Endothelial cell of umbilical vein (primary cell): ENCODE measurements around the gene SNORC. TPM values are rescaled to one million over a fixed set of nuclear protein-coding genes. Genes with fewer than 3 reads are reported as not detected.

Experiments
- BruUV-seq: library from RNA; stranded (reverse); fragments of 400-500 nt; replicated peaks from 2 replicates; lab custom pipeline; 2021; lab: Mats Ljungman, UMichigan
- CTCF ChIA-PET: fragments of 300-600, 350-600 bp; sonication (Branson Sonifier 250); formaldehyde crosslinking; loops from one replicate; lab custom pipeline; 2021; ENCODE audit warnings: antibody characterized with exemption, inconsistent platforms; lab: Charles Lee
- POLR2A ChIA-PET: fragments of 300-600, 350-600 bp; sonication (Branson Sonifier 250); formaldehyde crosslinking; loops from one replicate; lab custom pipeline; 2021; ENCODE audit warnings: antibody characterized with exemption, inconsistent platforms; lab: Charles Lee
- DNase-seq: peaks from one replicate; pipeline ENCODE4 v3.0.0-alpha.2; 2011; ENCODE audit warnings: low read depth, low spot score
- FAIRE-seq: peaks from 2 replicates; lab custom pipeline; 2011; peaks lifted over from hg19 to GRCh38; lab: Jason Lieb, UNC
- H2AFZ ChIP-seq: 2 replicates; pipeline ENCODE4 v1.6.0; 2012; ENCODE audit warnings: low read depth, low read length, control low read depth, inconsistent platforms
- H3K27ac ChIP-seq: 2 replicates; pipeline ENCODE4 v1.5.1; 2011; ENCODE audit warnings: low read depth, mild to moderate bottlenecking, control low read depth, low read length, moderate library complexity; ENCODE audit not compliant: insufficient read depth
- H3K27me3 ChIP-seq, 2 experiments: 2 replicates each; pipeline versions ENCODE4 v1.6.0 to v1.6.1; 2011; ENCODE audit warnings: low read length in 2 of 2, mixed read lengths in 1 of 2; ENCODE audit not compliant: control insufficient read depth in 2 of 2, insufficient read depth in 2 of 2
- H3K36me3 ChIP-seq, 2 experiments: 2 replicates in 1 of 2; 3 replicates in 1 of 2; pipeline ENCODE4 v1.5.1; 2011; ENCODE audit warnings: low read length in 2 of 2, mild to moderate bottlenecking in 1 of 2, moderate library complexity in 1 of 2; ENCODE audit not compliant: control insufficient read depth in 2 of 2, insufficient read depth in 2 of 2; ENCODE audit errors: extremely low read depth in 1 of 2
- H3K4me1 ChIP-seq: 3 replicates; pipeline ENCODE4 v1.5.1; 2011; ENCODE audit warnings: mild to moderate bottlenecking, low read length; ENCODE audit not compliant: control insufficient read depth, insufficient read depth; ENCODE audit errors: extremely low read depth
- H3K4me2 ChIP-seq: 2 replicates; pipeline ENCODE4 v1.6.1; 2011; ENCODE audit warnings: low read length, control low read depth, mixed read lengths; ENCODE audit not compliant: insufficient read depth
- H3K4me3 ChIP-seq, 3 experiments: fragments of 200-600 bp in 1 of 3; sonication (generic), shearing (Covaris generic) in 1 of 3; replicated peaks in 1 of 3; 2 replicates each; pipeline ENCODE4 v1.5.1; 2011 to 2016; ENCODE audit warnings: control low read depth in 3 of 3, low read length in 3 of 3, mild to moderate bottlenecking in 2 of 3, inconsistent platforms in 1 of 3, low read depth in 1 of 3, moderate library complexity in 1 of 3; ENCODE audit not compliant: insufficient read depth in 1 of 3
- H3K79me2 ChIP-seq: 2 replicates; pipeline ENCODE4 v1.6.0; 2012; ENCODE audit warnings: low read length, inconsistent platforms; ENCODE audit not compliant: control insufficient read depth, insufficient read depth
- H3K9ac ChIP-seq: replicated peaks from 2 replicates; pipeline ENCODE3; 2011; ENCODE audit warnings: low read length, control low read depth; ENCODE audit not compliant: insufficient read depth; ENCODE audit errors: extremely low read depth
- H3K9me1 ChIP-seq: replicated peaks from 3 replicates; pipeline ENCODE4 v1.6.0; 2011; ENCODE audit warnings: mild to moderate bottlenecking, low read length; ENCODE audit not compliant: control insufficient read depth, insufficient read depth; ENCODE audit errors: extremely low read depth
- H3K9me3 ChIP-seq: replicated peaks from 2 replicates; pipeline ENCODE4 v1.5.1; 2012; ENCODE audit warnings: low read length, inconsistent platforms; ENCODE audit not compliant: control insufficient read depth, insufficient read depth
- H4K20me1 ChIP-seq: replicated peaks from 2 replicates; pipeline ENCODE3; 2011; ENCODE audit warnings: mild to moderate bottlenecking, low read length; ENCODE audit not compliant: control insufficient read depth, insufficient read depth; ENCODE audit errors: extremely low read depth
- EZH2 ChIP-seq: IDR thresholded peaks from 2 replicates; pipeline ENCODE4 v1.6.1; 2012; ENCODE audit warnings: borderline replicate concordance, low read depth, mild to moderate bottlenecking, moderate library complexity, low read length, inconsistent platforms; ENCODE audit not compliant: severe bottlenecking
- FOS ChIP-seq: IDR thresholded peaks from 2 replicates; pipeline ENCODE4 v1.6.1; 2011; ENCODE audit warnings: mild to moderate bottlenecking, low read length, moderate library complexity, borderline replicate concordance; ENCODE audit not compliant: insufficient read depth
- GATA2 ChIP-seq: IDR thresholded peaks from 2 replicates; pipeline ENCODE4 v1.7.0; 2011; ENCODE audit warnings: low read depth, mild to moderate bottlenecking, moderate library complexity, mixed read lengths, low read length; ENCODE audit not compliant: insufficient read length, insufficient read depth
- JUN ChIP-seq: IDR thresholded peaks from 2 replicates; pipeline ENCODE4 v1.6.1; 2011; ENCODE audit warnings: borderline replicate concordance, low read depth; ENCODE audit not compliant: insufficient read length, insufficient read depth
- MYC ChIP-seq: IDR thresholded peaks from one replicate; pipeline ENCODE4 v1.6.1; 2011; ENCODE audit warnings: mild to moderate bottlenecking, low read depth, low read length
- POLR2A ChIP-seq: IDR thresholded peaks from 2 replicates; pipeline ENCODE4 v1.6.1; 2012; ENCODE audit warnings: low read depth, mild to moderate bottlenecking, control low read depth, low read length
- POLR2AphosphoS5 ChIP-seq: IDR thresholded peaks from 2 replicates; pipeline ENCODE4 v1.6.1; 2012; ENCODE audit warnings: low read depth, mild to moderate bottlenecking, control low read depth, low read length, moderate library complexity; ENCODE audit not compliant: insufficient read depth
- dilution Hi-C: fragments of 300-500 bp; cut with MboI; formaldehyde crosslinking; loops from one replicate; pipeline ENCODE4 v1.15.0; 2019; ENCODE audit warnings: low sequenced_read_pairs; ENCODE audit not compliant: extremely low pct_ligation_motif_present
- intact Hi-C: fragments of 100-400 bp; cut with micrococcal nuclease; formaldehyde crosslinking; loops from one replicate; pipeline ENCODE4 v1.10.0; 2022
- polyA plus RNA-seq, 4 experiments: library from polyadenylated mRNA; depleted of rRNA in 3 of 4; stranded (reverse) in 3 of 4; unstranded in 1 of 4; fragments of >200 nt; gene quantifications; 2 replicates each; pipeline versions ENCODE4 v1.2.1 to v1.2.3, GENCODE V29; 2011 to 2012; ENCODE audit warnings: missing spikeins in 1 of 4
- total RNA-seq: library from RNA; stranded (reverse); gene quantifications from 2 replicates; pipeline ENCODE4 v1.2.3, GENCODE V29; 2021
- TF ChIP-seq, protein P1 (sequence below), 2 donors: IDR thresholded peaks; 1 replicate in 1 of 2; 2 replicates in 1 of 2; pipeline ENCODE4 v1.5.1; 2011; ENCODE audit warnings: low read length in 2 of 2, mild to moderate bottlenecking in 2 of 2, moderate library complexity in 2 of 2, control low read depth in 1 of 2, inconsistent platforms in 1 of 2, low read depth in 1 of 2; ENCODE audit not compliant: insufficient read depth in 1 of 2; ENCODE audit errors: extremely low read depth in 1 of 2
- TF ChIP-seq, protein P2 (sequence below): IDR thresholded peaks from 2 replicates; pipeline ENCODE4 v1.6.1; 2011; ENCODE audit not compliant: insufficient read depth, insufficient read length

SNORC gene
- total and polyA plus RNA-seq, 2 donors (not counting 3 experiments of a cell fraction or from before 2014, with no cell fraction given) = 1.4 to 4.0 TPM

DNA sequence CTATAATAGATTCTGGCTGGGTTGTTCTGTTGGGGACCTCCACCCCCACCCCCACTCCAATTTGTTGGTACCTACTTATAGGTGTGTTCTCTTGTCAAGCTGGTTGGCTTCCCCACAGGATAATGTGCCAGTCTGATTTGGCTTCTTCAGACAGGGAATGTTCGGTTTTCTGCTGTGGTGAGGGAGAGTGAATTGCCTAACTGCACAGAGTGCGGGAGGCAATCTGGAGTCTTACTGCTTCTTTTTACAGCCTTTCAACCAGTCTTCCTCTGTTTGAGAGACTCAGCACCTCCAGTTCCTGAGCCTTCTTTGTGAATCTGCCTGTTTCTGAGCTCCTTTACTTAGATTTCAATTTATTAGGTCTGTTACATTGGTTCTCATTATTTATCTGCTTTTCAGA is 27.4 kb upstream of the SNORC start:
- TF ChIP-seq, protein P1, sequence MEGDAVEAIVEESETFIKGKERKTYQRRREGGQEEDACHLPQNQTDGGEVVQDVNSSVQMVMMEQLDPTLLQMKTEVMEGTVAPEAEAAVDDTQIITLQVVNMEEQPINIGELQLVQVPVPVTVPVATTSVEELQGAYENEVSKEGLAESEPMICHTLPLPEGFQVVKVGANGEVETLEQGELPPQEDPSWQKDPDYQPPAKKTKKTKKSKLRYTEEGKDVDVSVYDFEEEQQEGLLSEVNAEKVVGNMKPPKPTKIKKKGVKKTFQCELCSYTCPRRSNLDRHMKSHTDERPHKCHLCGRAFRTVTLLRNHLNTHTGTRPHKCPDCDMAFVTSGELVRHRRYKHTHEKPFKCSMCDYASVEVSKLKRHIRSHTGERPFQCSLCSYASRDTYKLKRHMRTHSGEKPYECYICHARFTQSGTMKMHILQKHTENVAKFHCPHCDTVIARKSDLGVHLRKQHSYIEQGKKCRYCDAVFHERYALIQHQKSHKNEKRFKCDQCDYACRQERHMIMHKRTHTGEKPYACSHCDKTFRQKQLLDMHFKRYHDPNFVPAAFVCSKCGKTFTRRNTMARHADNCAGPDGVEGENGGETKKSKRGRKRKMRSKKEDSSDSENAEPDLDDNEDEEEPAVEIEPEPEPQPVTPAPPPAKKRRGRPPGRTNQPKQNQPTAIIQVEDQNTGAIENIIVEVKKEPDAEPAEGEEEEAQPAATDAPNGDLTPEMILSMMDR (IDR thresholded peaks at IDR 0.05; ENCODE audit: extremely low read depth in 1 of 2, insufficient read depth in 1 of 2, low read depth in 1 of 2, low read length in 2 of 2) = no peak
- TF ChIP-seq GATA2 = no peak
- TF ChIP-seq POLR2A = no peak
- no peak for TF ChIP-seq EZH2
- no peak for TF ChIP-seq POLR2AphosphoS5
- POLR2A ChIA-PET = no interaction called here
- Histone ChIP-seq H3K4me2 (no peak overlapping the region), H3K9me3 (no peaks in the 10 kb centered on the region), H3K27ac (no peak overlapping the region), H3K9me1 (no peaks in the 10 kb centered on the region), H3K36me3 (peaks cover 16 to 21% of the 10 kb centered on the region in 2 experiments), H3K79me2 (peaks cover 8% of the 10 kb centered on the region), H4K20me1 (no peaks in the 10 kb centered on the region), H3K9ac (no peak overlapping the region), H2AFZ (no peak overlapping the region), H3K4me1 (peaks cover 29% of the 10 kb centered on the region), H3K4me3 (no peak overlapping the region), H3K27me3 (no peaks in the 10 kb centered on the region)
- BruUV-seq = no TSS peak
- DNase-seq = no peak
- dilution Hi-C loops = no loop called here
- intact Hi-C loops = no loop called here
- no peak for FAIRE-seq
- CTCF ChIA-PET = interaction anchor here (0.8 to 2.1 kb wide), 4 partner anchors 34 to 409 kb away, joined by 3 to 7 read pairs (median 4); partner anchors contain the start of gene ATG16L1

- TF ChIP-seq POLR2AphosphoS5 (no peak), POLR2A (no peak), JUN (no peak), MYC (no peak), GATA2 (no peak), EZH2 (no peak), FOS (no peak)
- TF ChIP-seq, protein P1 (IDR thresholded peaks at IDR 0.05; ENCODE audit: extremely low read depth in 1 of 2, insufficient read depth in 1 of 2, low read depth in 1 of 2, low read length in 2 of 2) = no peak
- TF ChIP-seq, protein P2, sequence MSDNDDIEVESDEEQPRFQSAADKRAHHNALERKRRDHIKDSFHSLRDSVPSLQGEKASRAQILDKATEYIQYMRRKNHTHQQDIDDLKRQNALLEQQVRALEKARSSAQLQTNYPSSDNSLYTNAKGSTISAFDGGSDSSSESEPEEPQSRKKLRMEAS = no peak
- dilution Hi-C loops = no loop called here
- H3K4me1 ChIP-seq = peaks cover 17% of the 10 kb centered on the region
- CTCF ChIA-PET = interaction anchor here (1.2 to 2.0 kb wide), 3 partner anchors 11 to 185 kb away, joined by 4 to 6 read pairs (median 4); no protein-coding TSS in a partner anchor
- peaks cover 16 to 21% of the 10 kb centered on the region in 2 experiments for H3K36me3 ChIP-seq
- no peaks in the 10 kb centered on the region for H3K27me3 ChIP-seq
- intact Hi-C loops = no loop called here
- H3K4me3 ChIP-seq = no peak overlapping the region
- no peaks in the 10 kb centered on the region for H3K9me1 ChIP-seq
- no TSS peak for BruUV-seq
- FAIRE-seq (no peak), DNase-seq (no peak)
- H3K9me3 ChIP-seq = no peaks in the 10 kb centered on the region
- H3K27ac ChIP-seq = no peak overlapping the region
- H3K79me2 ChIP-seq = peaks cover 8% of the 10 kb centered on the region
- H4K20me1 ChIP-seq = no peaks in the 10 kb centered on the region
- no peak overlapping the region for H3K4me2 ChIP-seq
- POLR2A ChIA-PET = no interaction called here
- no peak overlapping the region for H3K9ac ChIP-seq
- H2AFZ ChIP-seq = no peak overlapping the region
These were observed 26.2 kb upstream of the SNORC start for GRCh38 chr2:232843834-232844233.
